Testis (tissue), 2 donors: ENCODE data around the gene TIMD4.

Source experiments
- CTCF ChIP-seq, 3 experiments: fragments of 450-650 bp in 2 of 3; fragments of 200-600 bp in 1 of 3; sonication (generic) in 1 of 3; IDR thresholded peaks; one replicate each; pipeline ENCODE4 v1.5.1; 2016 to 2019; ENCODE audit warnings: antibody characterized with exemption in 3 of 3, mild to moderate bottlenecking in 2 of 3, moderate library complexity in 1 of 3
- POLR2A ChIP-seq: fragments of 450-650 bp; IDR thresholded peaks from one replicate; pipeline ENCODE4 v1.6.1; 2017; ENCODE audit warnings: antibody characterized with exemption, mild to moderate bottlenecking, moderate library complexity

- TF ChIP-seq CTCF (IDR thresholded peaks at IDR 0.05) (no peak), POLR2A (no peak)
Observed at GRCh38 chr5:156870498-156870839, 92.6 kb downstream of the TIMD4 start.
